BLaER1 treated with 17β-estradiol and CSF1 and Interleukin-3, amounts not matched to agents 10 nM and 100 nM (cell line): Measurements from ENCODE around the gene VARS2.

Experiments
- H3K27ac ChIP-seq, 11 experiments: shearing (Covaris generic); formaldehyde crosslinking; 2 replicates each; pipeline ENCODE4 v1.8.1; 2022
- H3K27me3 ChIP-seq, 11 experiments: shearing (Covaris generic); formaldehyde crosslinking; 2 replicates each; pipeline ENCODE4 v1.8.1; 2022
- H3K36me3 ChIP-seq, 11 experiments: shearing (Covaris generic); formaldehyde crosslinking; 2 replicates each; pipeline ENCODE4 v1.8.1; 2022
- H3K4me1 ChIP-seq, 10 experiments: shearing (Covaris generic); formaldehyde crosslinking; 2 replicates each; pipeline ENCODE4 v1.8.1; 2022
- H3K4me2 ChIP-seq, 11 experiments: shearing (Covaris generic); formaldehyde crosslinking; 2 replicates each; pipeline ENCODE4 v1.8.1; 2022
- H3K4me3 ChIP-seq, 10 experiments: shearing (Covaris generic); formaldehyde crosslinking; 2 replicates each; pipeline ENCODE4 v1.8.1; 2022
- H3K9ac ChIP-seq, 11 experiments: shearing (Covaris generic); formaldehyde crosslinking; 2 replicates each; pipeline ENCODE4 v1.8.1; 2022
- H3K9me3 ChIP-seq, 11 experiments: shearing (Covaris generic); formaldehyde crosslinking; replicated peaks in 1 of 11; 2 replicates each; pipeline ENCODE4 v1.8.1; 2022
- H4K20me1 ChIP-seq, 11 experiments: shearing (Covaris generic); formaldehyde crosslinking; 2 replicates each; pipeline ENCODE4 v1.8.1; 2022
- Cebpa-rat ChIP-seq, 11 experiments: shearing (Covaris generic); IDR thresholded peaks; 2 replicates each; pipeline ENCODE4 v1.8.1; 2022

Gene VARS2

GRCh38 chr6:30893001-30893591 is 20.9 kb upstream of the VARS2 start:
- H3K27me3 ChIP-seq: no peaks in the 10 kb centered on the region
- no peak for TF ChIP-seq Cebpa-rat (IDR thresholded peaks at IDR 0.05)
- H3K4me3 ChIP-seq: no peak overlapping the region
- no peak overlapping the region for H3K4me2 ChIP-seq
- H4K20me1 ChIP-seq: peaks cover 0 to 13% (median 0%) of the 10 kb centered on the region in 11 experiments; a peak in 5 of 22 replicates
- H3K4me1 ChIP-seq: peaks cover 0 to 38% (median 24%) of the 10 kb centered on the region in 10 experiments; a peak in 17 of 20 replicates
- H3K27ac ChIP-seq: no peak overlapping the region
- H3K9ac ChIP-seq: no peak overlapping the region
- H3K36me3 ChIP-seq: peaks cover 53 to 94% (median 89%) of the 10 kb centered on the region in 11 experiments; a peak in 21 of 22 replicates
- H3K9me3 ChIP-seq: no peaks in the 10 kb centered on the region

DNA sequence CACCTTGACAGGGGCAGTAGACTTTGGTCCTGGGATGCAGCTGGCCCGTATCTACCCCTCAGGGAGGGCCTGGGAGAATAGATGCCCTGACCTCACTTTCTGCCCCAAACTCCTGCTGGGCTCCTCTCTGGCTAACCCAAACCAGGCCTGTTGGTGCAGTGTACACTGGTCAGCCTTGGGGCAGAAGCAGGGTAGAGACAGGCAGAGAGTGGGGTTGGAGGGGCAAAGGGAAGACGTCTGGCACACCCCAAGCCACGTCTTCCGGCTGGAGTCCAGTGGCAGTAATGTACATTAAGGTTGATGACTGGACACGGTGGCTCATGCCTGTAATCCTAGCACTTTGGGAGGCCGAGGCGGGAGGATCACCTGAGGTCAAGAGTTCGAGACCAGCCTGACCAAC is 20.4 kb upstream of the VARS2 start:
- Histone ChIP-seq H3K9ac (no peak overlapping the region), H3K4me1 (peaks cover 0 to 32% (median 20%) of the 10 kb centered on the region in 10 experiments; a peak in 15 of 20 replicates), H3K27ac (no peak overlapping the region), H3K36me3 (peaks cover 58 to 98% (median 94%) of the 10 kb centered on the region in 11 experiments; a peak in 21 of 22 replicates), H4K20me1 (peaks cover 0 to 10% (median 0%) of the 10 kb centered on the region in 11 experiments; a peak in 5 of 22 replicates), H3K9me3 (no peaks in the 10 kb centered on the region), H3K27me3 (no peaks in the 10 kb centered on the region), H3K4me3 (no peak overlapping the region), H3K4me2 (no peak overlapping the region)
- TF ChIP-seq Cebpa-rat (IDR thresholded peaks at IDR 0.05): no peak

- peaks cover 0 to 25% (median 17%) of the 10 kb centered on the region in 10 experiments; a peak in 14 of 20 replicates for H3K4me1 ChIP-seq
- H4K20me1 ChIP-seq: peaks cover 0 to 4% (median 0%) of the 10 kb centered on the region in 11 experiments; a peak in 2 of 22 replicates
- no peak overlapping the region for H3K27ac ChIP-seq
- H3K36me3 ChIP-seq: peaks cover 59 to 98% (median 94%) of the 10 kb centered on the region in 11 experiments
- no peak overlapping the region for H3K4me3 ChIP-seq
- no peak overlapping the region for H3K4me2 ChIP-seq
- no peak overlapping the region for H3K9ac ChIP-seq
- no peaks in the 10 kb centered on the region for H3K27me3 ChIP-seq
- H3K9me3 ChIP-seq: no peaks in the 10 kb centered on the region
- TF ChIP-seq Cebpa-rat (IDR thresholded peaks at IDR 0.05): no peak
Observed at GRCh38 chr6:30894381-30894780, 19.7 kb upstream of the VARS2 start.

DNA sequence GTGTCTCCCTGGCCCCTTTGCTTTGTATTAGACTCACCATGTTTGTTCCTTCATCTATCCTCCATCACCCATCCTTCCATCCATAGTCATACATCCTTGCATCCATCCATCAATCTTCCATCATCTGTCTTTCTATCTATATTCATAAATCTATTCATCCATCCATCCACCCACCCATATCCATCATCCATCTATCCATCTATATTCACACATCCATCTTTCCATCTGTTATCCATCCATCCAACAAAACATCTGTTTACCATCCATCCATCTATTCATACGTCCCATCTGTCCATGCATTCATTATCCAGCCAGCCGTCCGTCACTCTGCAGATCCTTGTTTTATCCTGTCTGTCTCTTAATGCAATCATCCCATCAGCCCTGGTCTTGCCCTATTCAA is 19.1 kb upstream of the VARS2 start:
- Histone ChIP-seq H3K9ac (no peak overlapping the region), H4K20me1 (peaks cover 0 to 4% (median 0%) of the 10 kb centered on the region in 11 experiments; a peak in 2 of 22 replicates), H3K4me1 (peaks cover 0 to 21% (median 13%) of the 10 kb centered on the region in 10 experiments; a peak in 14 of 20 replicates), H3K9me3 (no peaks in the 10 kb centered on the region), H3K36me3 (peaks cover 55 to 98% (median 94%) of the 10 kb centered on the region in 11 experiments), H3K27me3 (no peaks in the 10 kb centered on the region), H3K4me2 (no peak overlapping the region; a peak in 1 of 22 replicates), H3K4me3 (no peak overlapping the region), H3K27ac (no peak overlapping the region)
- no peak for TF ChIP-seq Cebpa-rat (IDR thresholded peaks at IDR 0.05)

DNA sequence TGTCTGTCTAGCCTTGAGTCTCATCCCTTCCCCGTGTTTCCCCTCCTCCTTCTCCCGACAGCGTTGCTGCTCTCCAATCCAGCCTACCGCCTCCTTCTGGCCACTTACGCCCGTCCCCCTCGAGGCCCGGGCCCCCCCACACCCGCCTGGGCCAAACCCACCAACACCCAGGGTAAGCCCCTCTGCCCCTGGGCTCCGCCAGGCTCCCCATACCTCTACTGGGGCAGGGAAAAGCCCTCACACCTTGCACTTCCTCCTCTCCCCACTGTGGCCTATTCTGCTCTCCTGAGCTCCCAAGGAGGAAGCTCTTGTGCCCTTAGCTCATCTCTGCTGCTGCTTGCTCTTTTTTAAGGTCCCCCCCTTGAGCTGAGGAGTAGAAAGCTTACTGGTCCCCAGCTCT is 18.7 kb upstream of the VARS2 start:
- Histone ChIP-seq H3K9me3 (no peaks in the 10 kb centered on the region), H4K20me1 (peaks cover 0 to 4% (median 0%) of the 10 kb centered on the region in 11 experiments; a peak in 2 of 22 replicates), H3K4me3 (no peak overlapping the region), H3K27ac (no peak overlapping the region), H3K9ac (0 out of 22 replicates have a peak overlapping the region, but pooled peaks of 1 of the 11 experiments have one; percentile 29), H3K27me3 (no peaks in the 10 kb centered on the region), H3K4me1 (peaks cover 0 to 17% (median 9%) of the 10 kb centered on the region in 10 experiments; a peak in 13 of 20 replicates), H3K4me2 (peak overlapping the region in 1 of 11 experiments; percentile 10; a peak in 3 of 22 replicates), H3K36me3 (peaks cover 53 to 97% (median 93%) of the 10 kb centered on the region in 11 experiments)
- no peak for TF ChIP-seq Cebpa-rat (IDR thresholded peaks at IDR 0.05)

DNA sequence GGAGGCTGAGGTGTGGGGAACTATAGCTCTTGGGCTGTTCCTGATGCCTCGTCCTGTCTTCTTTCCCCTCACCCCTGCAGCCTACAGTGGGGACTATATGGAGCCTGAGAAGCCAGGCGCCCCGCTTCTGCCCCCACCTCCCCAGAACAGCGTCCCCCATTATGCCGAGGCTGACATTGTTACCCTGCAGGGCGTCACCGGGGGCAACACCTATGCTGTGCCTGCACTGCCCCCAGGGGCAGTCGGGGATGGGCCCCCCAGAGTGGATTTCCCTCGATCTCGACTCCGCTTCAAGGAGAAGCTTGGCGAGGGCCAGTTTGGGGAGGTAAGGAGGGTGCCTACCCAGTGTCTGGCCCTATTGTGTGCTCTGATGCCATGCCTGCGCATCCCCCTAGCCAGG is 17.5 kb upstream of the VARS2 start:
- H3K4me2 ChIP-seq: no peak overlapping the region
- H3K4me1 ChIP-seq: peaks cover 0 to 13% (median 6%) of the 10 kb centered on the region in 10 experiments; a peak in 10 of 20 replicates
- no peak overlapping the region for H3K9ac ChIP-seq
- H3K4me3 ChIP-seq: no peak overlapping the region
- peaks cover 43 to 87% (median 83%) of the 10 kb centered on the region in 11 experiments for H3K36me3 ChIP-seq
- no peak overlapping the region for H3K27ac ChIP-seq
- no peaks in the 10 kb centered on the region; a peak in 1 of 22 replicates for H4K20me1 ChIP-seq
- no peak for TF ChIP-seq Cebpa-rat (IDR thresholded peaks at IDR 0.05)
- no peaks in the 10 kb centered on the region for H3K9me3 ChIP-seq
- H3K27me3 ChIP-seq: no peaks in the 10 kb centered on the region

GRCh38 chr6:30897882-30898281 is 16.2 kb upstream of the VARS2 start:
- Histone ChIP-seq H3K4me2 (no peak overlapping the region), H3K9ac (no peak overlapping the region), H4K20me1 (no peaks in the 10 kb centered on the region), H3K4me1 (peaks cover 6 to 26% (median 14%) of the 10 kb centered on the region in 10 experiments; a peak in 18 of 20 replicates), H3K27ac (no peak overlapping the region), H3K4me3 (no peak overlapping the region), H3K36me3 (peaks cover 36 to 73% (median 70%) of the 10 kb centered on the region in 11 experiments), H3K9me3 (no peaks in the 10 kb centered on the region), H3K27me3 (no peaks in the 10 kb centered on the region)
- no peak for TF ChIP-seq Cebpa-rat (IDR thresholded peaks at IDR 0.05)

DNA sequence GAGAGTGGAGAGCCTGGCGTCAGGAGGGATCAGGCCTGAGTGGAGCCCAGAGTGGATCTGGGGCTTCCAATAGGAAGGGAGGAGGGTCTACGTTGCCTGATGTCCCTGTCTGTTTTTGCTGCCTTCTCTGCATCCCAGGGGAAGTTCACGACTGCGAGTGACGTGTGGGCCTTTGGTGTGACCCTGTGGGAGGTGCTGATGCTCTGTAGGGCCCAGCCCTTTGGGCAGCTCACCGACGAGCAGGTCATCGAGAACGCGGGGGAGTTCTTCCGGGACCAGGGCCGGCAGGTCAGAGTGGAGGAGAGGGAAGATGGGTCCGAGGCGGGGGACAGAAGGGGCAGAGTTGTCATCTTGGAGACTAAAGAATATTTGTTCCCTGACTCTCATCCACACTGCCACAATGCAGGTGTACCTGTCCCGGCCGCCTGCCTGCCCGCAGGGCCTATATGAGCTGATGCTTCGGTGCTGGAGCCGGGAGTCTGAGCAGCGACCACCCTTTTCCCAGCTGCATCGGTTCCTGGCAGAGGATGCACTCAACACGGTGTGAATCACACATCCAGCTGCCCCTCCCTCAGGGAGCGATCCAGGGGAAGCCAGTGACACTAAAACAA is 15.2 kb upstream of the VARS2 start:
- no peak for TF ChIP-seq Cebpa-rat (IDR thresholded peaks at IDR 0.05)

GRCh38 chr6:30900863-30901417 is 13.1 kb upstream of the VARS2 start:
- H3K4me3 ChIP-seq: no peak overlapping the region
- no peak overlapping the region for H3K9ac ChIP-seq
- H3K27me3 ChIP-seq: no peaks in the 10 kb centered on the region
- no peak for TF ChIP-seq Cebpa-rat (IDR thresholded peaks at IDR 0.05)
- no peak overlapping the region for H3K27ac ChIP-seq
- H3K4me1 ChIP-seq: peaks cover 9 to 26% (median 20%) of the 10 kb centered on the region in 10 experiments; a peak in 18 of 20 replicates
- no peak overlapping the region for H3K4me2 ChIP-seq
- H4K20me1 ChIP-seq: no peaks in the 10 kb centered on the region
- no peaks in the 10 kb centered on the region for H3K9me3 ChIP-seq
- peaks cover 31 to 43% (median 40%) of the 10 kb centered on the region in 11 experiments for H3K36me3 ChIP-seq

More for the DNA sequence above, 15.2 kb upstream of the VARS2 start:
- peaks cover 31 to 63% (median 61%) of the 10 kb centered on the region in 11 experiments for H3K36me3 ChIP-seq
- H3K27ac ChIP-seq: no peak overlapping the region
- no peaks in the 10 kb centered on the region for H4K20me1 ChIP-seq
- no peak overlapping the region for H3K9ac ChIP-seq
- H3K4me3 ChIP-seq: no peak overlapping the region
- H3K4me2 ChIP-seq: no peak overlapping the region
- H3K9me3 ChIP-seq: no peaks in the 10 kb centered on the region
- no peaks in the 10 kb centered on the region for H3K27me3 ChIP-seq
- H3K4me1 ChIP-seq: peaks cover 9 to 34% (median 23%) of the 10 kb centered on the region in 10 experiments; a peak in 18 of 20 replicates
